DMS 273 (cell line): ENCODE data around the gene HERPUD2.
"Not testable (repeated sequence)": the region's sequence is repeated elsewhere in the genome, so short reads cannot be mapped to it uniquely, and the experiment has no call there.

ENCODE experiments used
- DNase-seq: peaks from one replicate; lab custom pipeline; 2025; ENCODE audit not compliant: unreplicated experiment; lab: John Stamatoyannopoulos, UW

HERPUD2 gene

GRCh38 chr7:35714862-35715261 is 19.9 kb upstream of the HERPUD2 start:
- DNase-seq = peak; percentile 54

- peak; percentile 44 for DNase-seq
Observed at GRCh38 chr7:35714407-35714806, 19.5 kb upstream of the HERPUD2 start.

- DNase-seq = no peak
Observed at GRCh38 chr7:35712563-35713226, 17.8 kb upstream of the HERPUD2 start.

- DNase-seq = no peak
Observed at GRCh38 chr7:35707422-35707821, 12.5 kb upstream of the HERPUD2 start.

- DNase-seq = no peak
Observed at GRCh38 chr7:35705932-35706461, 11.1 kb upstream of the HERPUD2 start.

- DNase-seq = no peak
Observed at GRCh38 chr7:35704261-35704660, 9.3 kb upstream of the HERPUD2 start.

- no peak for DNase-seq
Observed at GRCh38 chr7:35702541-35702940, 7.6 kb upstream of the HERPUD2 start.

GRCh38 chr7:35701287-35701900 is 6.5 kb upstream of the HERPUD2 start:
- no peak for DNase-seq

GRCh38 chr7:35700865-35701264 is 5.9 kb upstream of the HERPUD2 start:
- DNase-seq = no peak

- DNase-seq = no peak
Observed at GRCh38 chr7:35700333-35700732, 5.4 kb upstream of the HERPUD2 start.

- peak; percentile 57 for DNase-seq
Observed at GRCh38 chr7:35699796-35700305, 4.9 kb upstream of the HERPUD2 start.

GRCh38 chr7:35698382-35698781 is 3.4 kb upstream of the HERPUD2 start:
- DNase-seq = not testable (repeated sequence)

GRCh38 chr7:35697414-35698175 is 2.7 kb upstream of the HERPUD2 start:
- no peak for DNase-seq

- peak; percentile 44 for DNase-seq
Observed at GRCh38 chr7:35695987-35696386, 1.1 kb upstream of the HERPUD2 start.

- DNase-seq = no peak
Observed at GRCh38 chr7:35695473-35695850, 527 bp upstream of the HERPUD2 start.

- DNase-seq = peak; percentile 65
Observed at GRCh38 chr7:35694161-35694783, 663 bp downstream of the HERPUD2 start.

GRCh38 chr7:35691827-35692307 is 3.1 kb downstream of the HERPUD2 start:
- DNase-seq = peak; percentile 27

GRCh38 chr7:35691366-35691765 is 3.6 kb downstream of the HERPUD2 start:
- peak; percentile 26 for DNase-seq

- DNase-seq = not testable (repeated sequence)
Observed at GRCh38 chr7:35690614-35691013, 4.3 kb downstream of the HERPUD2 start.

GRCh38 chr7:35685781-35686180 is 9.2 kb downstream of the HERPUD2 start:
- no peak for DNase-seq
